IMR-90 (cell line): ENCODE measurements around the gene EIF4A3. TPM values are rescaled to one million over a fixed set of nuclear protein-coding genes. Genes with fewer than 3 reads are reported as not detected.

Source experiments
- ATAC-seq: fragments of 200-7000 bp; cut with Tn5 transposase; 2 replicates; pipeline ENCODE4 v1.9.1; 2020; ENCODE audit warnings: low read depth, mild to moderate bottlenecking, moderate library complexity
- BruUV-seq: library from RNA; stranded (reverse); fragments of 400-500 nt; replicated peaks from 2 replicates; lab custom pipeline; 2021; lab: Mats Ljungman, UMichigan
- CTCF ChIA-PET: fragments of 300-600 bp; formaldehyde crosslinking; extraction: SDS; loops from one replicate; lab custom pipeline; 2021; ENCODE audit warnings: antibody characterized with exemption; lab: Yijun Ruan, JAX
- POLR2A ChIA-PET: fragments of 300-600 bp; sonication (Branson Sonifier 250); formaldehyde crosslinking; loops from one replicate; lab custom pipeline; 2022; ENCODE audit warnings: antibody characterized with exemption; ENCODE audit not compliant: unreplicated experiment; lab: Charles Lee
- DNase-seq: peaks from one replicate; pipeline ENCODE4 v3.0.0; 2013
- H2AFZ ChIP-seq: replicated peaks from 2 replicates; pipeline ENCODE3; 2013; ENCODE audit warnings: low read length, mild to moderate bottlenecking; ENCODE audit not compliant: poor library complexity
- H2AK5ac ChIP-seq: 2 replicates; pipeline ENCODE4 v1.6.1; 2013; ENCODE audit warnings: low read depth, low read length, inconsistent platforms
- H2AK9ac ChIP-seq: replicated peaks from 2 replicates; pipeline ENCODE3; 2013; ENCODE audit warnings: mild to moderate bottlenecking, low read depth, low read length, moderate library complexity; ENCODE audit not compliant: poor library complexity
- H2BK120ac ChIP-seq: 2 replicates; pipeline ENCODE4 v1.6.1; 2013; ENCODE audit warnings: low read depth, low read length, inconsistent platforms
- H2BK15ac ChIP-seq: 3 replicates; pipeline ENCODE4 v1.6.1; 2013; ENCODE audit warnings: low read depth, low read length, inconsistent platforms
- H2BK20ac ChIP-seq: 2 replicates; pipeline ENCODE4 v1.6.1; 2013; ENCODE audit warnings: low read depth, mild to moderate bottlenecking, inconsistent platforms, low read length, moderate library complexity
- H2BK5ac ChIP-seq: 2 replicates; pipeline ENCODE4 v1.6.1; 2013; ENCODE audit warnings: mild to moderate bottlenecking, low read depth, low read length, inconsistent platforms; ENCODE audit not compliant: poor library complexity, severe bottlenecking
- H3K14ac ChIP-seq: replicated peaks from 2 replicates; pipeline ENCODE4 v1.6.1; 2013; ENCODE audit warnings: low read depth, low read length, inconsistent platforms
- H3K18ac ChIP-seq: 2 replicates; pipeline ENCODE4 v1.6.1; 2013; ENCODE audit warnings: low read depth, low read length, control low read depth
- H3K23ac ChIP-seq: 2 replicates; pipeline ENCODE4 v1.6.1; 2013; ENCODE audit warnings: low read depth, low read length, inconsistent platforms
- H3K27ac ChIP-seq: 2 replicates; pipeline ENCODE4 v1.5.1; 2013; ENCODE audit warnings: mild to moderate bottlenecking, control low read depth, low read length; ENCODE audit not compliant: insufficient read depth
- H3K27me3 ChIP-seq: 2 replicates; pipeline ENCODE4 v1.6.1; 2013; ENCODE audit warnings: low read length; ENCODE audit not compliant: control insufficient read depth, insufficient read depth
- H3K36me3 ChIP-seq: 2 replicates; pipeline ENCODE4 v1.6.1; 2013; ENCODE audit warnings: low read length, mixed read lengths; ENCODE audit not compliant: control insufficient read depth, insufficient read depth
- H3K4ac ChIP-seq: 2 replicates; pipeline ENCODE4 v1.6.1; 2013; ENCODE audit warnings: low read depth, low read length, inconsistent platforms
- H3K4me1 ChIP-seq: 2 replicates; pipeline ENCODE4 v1.6.1; 2013; ENCODE audit warnings: low read length, mixed read lengths; ENCODE audit not compliant: control insufficient read depth, insufficient read depth
- H3K4me2 ChIP-seq: 2 replicates; pipeline ENCODE4 v1.6.1; 2013; ENCODE audit warnings: low read depth, mild to moderate bottlenecking, control low read depth, low read length, moderate library complexity
- H3K4me3 ChIP-seq: 2 replicates; pipeline ENCODE4 v1.5.1; 2013; ENCODE audit warnings: low read depth, mild to moderate bottlenecking, control low read depth, low read length, moderate library complexity; ENCODE audit not compliant: insufficient read depth
- H3K56ac ChIP-seq: 2 replicates; pipeline ENCODE4 v1.6.1; 2013; ENCODE audit warnings: low read length, inconsistent platforms; ENCODE audit not compliant: insufficient read depth; ENCODE audit errors: extremely low read depth
- H3K79me1 ChIP-seq, 2 experiments: 2 replicates each; pipeline ENCODE4 v1.6.1; 2013; ENCODE audit warnings: low read length in 2 of 2, inconsistent platforms in 1 of 2, low read depth in 1 of 2
- H3K9ac ChIP-seq: 2 replicates; pipeline ENCODE4 v1.6.1; 2013; ENCODE audit warnings: low read depth, low read length, control low read depth
- H3K9me1 ChIP-seq: 2 replicates; pipeline ENCODE4 v1.6.1; 2013; ENCODE audit warnings: low read length, inconsistent platforms; ENCODE audit not compliant: insufficient read depth
- H3K9me3 ChIP-seq: 2 replicates; pipeline ENCODE4 v1.6.1; 2013; ENCODE audit warnings: low read length; ENCODE audit not compliant: control insufficient read depth, insufficient read depth
- H4K20me1 ChIP-seq: 2 replicates; pipeline ENCODE4 v1.6.1; 2013; ENCODE audit warnings: low read length, inconsistent platforms; ENCODE audit not compliant: insufficient read depth
- H4K5ac ChIP-seq: 2 replicates; pipeline ENCODE4 v1.6.1; 2013; ENCODE audit warnings: mild to moderate bottlenecking, low read depth, low read length, control low read depth
- H4K8ac ChIP-seq, 2 experiments: 2 replicates each; pipeline ENCODE4 v1.6.1; 2013; ENCODE audit warnings: low read depth in 2 of 2, low read length in 2 of 2, control low read depth in 1 of 2, inconsistent platforms in 1 of 2
- H4K91ac ChIP-seq: 2 replicates; pipeline ENCODE4 v1.6.1; 2013; ENCODE audit warnings: low read depth, low read length, inconsistent platforms; ENCODE audit not compliant: insufficient read depth
- MAZ ChIP-seq: IDR thresholded peaks from 2 replicates; pipeline ENCODE4 v1.6.1; 2012; ENCODE audit warnings: low read depth, mild to moderate bottlenecking, low read length, improper control_type of control experiment, moderate library complexity, borderline replicate concordance
- RAD21 ChIP-seq: IDR thresholded peaks from 2 replicates; pipeline ENCODE4 v1.6.1; 2012; ENCODE audit warnings: low read length, improper control_type of control experiment
- RCOR1 ChIP-seq: IDR thresholded peaks from 2 replicates; pipeline ENCODE4 v1.6.1; 2012; ENCODE audit warnings: mild to moderate bottlenecking, low read length, improper control_type of control experiment; ENCODE audit not compliant: insufficient replicate concordance
- WGBS, 2 experiments: methylation state at CpG; one replicate each; pipeline versions ENCODE4 v1.1.5 to v1.1.7; 2013; ENCODE audit warnings: missing lambda C conversion rate in 2 of 2; ENCODE audit not compliant: insufficient read length in 1 of 2; ENCODE audit errors: extremely low coverage in 2 of 2; 5-methylcytosine and 5-hydroxymethylcytosine counted together
- dilution Hi-C: fragments of 300-500 bp; cut with HindIII; formaldehyde crosslinking; loops from one replicate; pipeline ENCODE4 v1.14.3; 2018; ENCODE audit warnings: low sequenced_read_pairs; ENCODE audit not compliant: unreplicated experiment
- in situ Hi-C: fragments of 300-500 bp; cut with MboI; formaldehyde crosslinking; loops from 3 replicates; pipeline ENCODE4 v1.14.3; 2019; ENCODE audit warnings: low sequenced_read_pairs, inconsistent platforms, mixed read lengths
- intact Hi-C: fragments of 100-400 bp; cut with micrococcal nuclease; formaldehyde crosslinking; loops from 2 replicates; pipeline ENCODE4 v1.10.0; 2022
- polyA plus RNA-seq, 3 experiments: library from polyadenylated mRNA; depleted of rRNA; stranded (reverse); fragments of >200 nt; gene quantifications; 2 replicates each; pipeline ENCODE4 v1.2.3, GENCODE V29; 2012; ENCODE audit warnings: low replicate concordance in 1 of 3
- total RNA-seq: library from RNA; depleted of rRNA; stranded (reverse); fragments of >200 nt; gene quantifications from 2 replicates; pipeline ENCODE4 v1.2.3, GENCODE V29; 2012
- TF ChIP-seq, protein P1 (sequence below): conservative IDR thresholded peaks from 2 replicates; pipeline ENCODE4 v1.5.1; 2012; ENCODE audit warnings: mild to moderate bottlenecking, low read depth, low read length, improper control_type of control experiment
- TF ChIP-seq, protein P2 (sequence below): fragments of 150-350 bp; IDR thresholded peaks from 2 replicates; pipeline ENCODE4 v1.6.1; 2017; ENCODE audit warnings: mild to moderate bottlenecking, antibody characterized with exemption, low read length, low read depth

The EIF4A3 gene
- total and polyA plus RNA-seq, 2 of the 4 experiments (the other 2 are of a cell fraction): 85.3 to 97.1 TPM

DNA sequence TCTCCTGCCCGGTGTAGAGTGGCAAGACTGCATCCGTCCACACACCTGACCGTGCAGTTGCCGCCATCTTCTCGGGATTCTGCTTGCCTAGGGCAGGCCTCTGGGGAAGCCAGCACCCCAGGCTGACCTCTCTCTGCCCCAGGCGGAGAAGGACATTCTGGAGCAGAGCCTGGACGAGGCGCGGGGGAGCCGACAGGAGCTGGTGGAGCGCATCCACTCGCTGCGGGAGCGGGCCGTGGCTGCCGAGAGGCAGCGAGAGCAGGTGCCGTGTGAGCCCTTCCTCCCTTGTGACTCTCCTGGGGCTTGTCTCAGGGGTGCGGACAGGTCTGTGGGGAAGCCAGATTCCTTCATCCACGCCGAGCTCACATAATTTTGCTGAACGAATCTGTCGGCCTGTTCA is 42.7 kb upstream of the EIF4A3 start:
- CTCF ChIA-PET: no interaction called here

More for the DNA sequence above, 42.7 kb upstream of the EIF4A3 start:
- Histone ChIP-seq H3K79me1 (no peaks in the 10 kb centered on the region), H3K4me1 (peaks cover 6% of the 10 kb centered on the region), H3K9ac (no peak overlapping the region), H2BK120ac (no peak overlapping the region), H3K9me1 (no peaks in the 10 kb centered on the region; the same call in 1 of the 2 replicates), H2AK9ac (no peak overlapping the region), H3K56ac (no peak overlapping the region), H4K20me1 (no peaks in the 10 kb centered on the region), H3K4ac (no peak overlapping the region), H2AK5ac (no peak overlapping the region), H2BK5ac (no peak overlapping the region), H4K5ac (no peak overlapping the region), H3K23ac (no peak overlapping the region), H3K9me3 (no peaks in the 10 kb centered on the region), H3K27ac (no peak overlapping the region), H3K18ac (no peak overlapping the region), H2BK15ac (no peak overlapping the region), H2BK20ac (no peak overlapping the region), H4K8ac (no peak overlapping the region), H3K14ac (no peak overlapping the region), H3K4me2 (no peak overlapping the region), H2AFZ (no peak overlapping the region), H3K27me3 (peaks cover 20% of the 10 kb centered on the region), H4K91ac (no peak overlapping the region), H3K4me3 (no peak overlapping the region), H3K36me3 (no peaks in the 10 kb centered on the region)
- DNase-seq: no peak
- no peak for ATAC-seq
- 88% methylated on average over 21 of the region's 23 CpGs; no CpG with 5 or more reads in 1 of the 2 experiments for WGBS, 2 experiments
- POLR2A ChIA-PET: no interaction called here
- BruUV-seq: no TSS peak
- TF ChIP-seq, protein P1, sequence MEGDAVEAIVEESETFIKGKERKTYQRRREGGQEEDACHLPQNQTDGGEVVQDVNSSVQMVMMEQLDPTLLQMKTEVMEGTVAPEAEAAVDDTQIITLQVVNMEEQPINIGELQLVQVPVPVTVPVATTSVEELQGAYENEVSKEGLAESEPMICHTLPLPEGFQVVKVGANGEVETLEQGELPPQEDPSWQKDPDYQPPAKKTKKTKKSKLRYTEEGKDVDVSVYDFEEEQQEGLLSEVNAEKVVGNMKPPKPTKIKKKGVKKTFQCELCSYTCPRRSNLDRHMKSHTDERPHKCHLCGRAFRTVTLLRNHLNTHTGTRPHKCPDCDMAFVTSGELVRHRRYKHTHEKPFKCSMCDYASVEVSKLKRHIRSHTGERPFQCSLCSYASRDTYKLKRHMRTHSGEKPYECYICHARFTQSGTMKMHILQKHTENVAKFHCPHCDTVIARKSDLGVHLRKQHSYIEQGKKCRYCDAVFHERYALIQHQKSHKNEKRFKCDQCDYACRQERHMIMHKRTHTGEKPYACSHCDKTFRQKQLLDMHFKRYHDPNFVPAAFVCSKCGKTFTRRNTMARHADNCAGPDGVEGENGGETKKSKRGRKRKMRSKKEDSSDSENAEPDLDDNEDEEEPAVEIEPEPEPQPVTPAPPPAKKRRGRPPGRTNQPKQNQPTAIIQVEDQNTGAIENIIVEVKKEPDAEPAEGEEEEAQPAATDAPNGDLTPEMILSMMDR: no peak
- TF ChIP-seq, protein P2, sequence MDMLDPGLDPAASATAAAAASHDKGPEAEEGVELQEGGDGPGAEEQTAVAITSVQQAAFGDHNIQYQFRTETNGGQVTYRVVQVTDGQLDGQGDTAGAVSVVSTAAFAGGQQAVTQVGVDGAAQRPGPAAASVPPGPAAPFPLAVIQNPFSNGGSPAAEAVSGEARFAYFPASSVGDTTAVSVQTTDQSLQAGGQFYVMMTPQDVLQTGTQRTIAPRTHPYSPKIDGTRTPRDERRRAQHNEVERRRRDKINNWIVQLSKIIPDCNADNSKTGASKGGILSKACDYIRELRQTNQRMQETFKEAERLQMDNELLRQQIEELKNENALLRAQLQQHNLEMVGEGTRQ: no peak
- TF ChIP-seq RCOR1 (no peak), MAZ (no peak), RAD21 (no peak)
- dilution Hi-C loops: no loop called here
- in situ Hi-C loops: no loop called here
- intact Hi-C loops: no loop called here
